ENCODE results near the gene SYT1.
"Not testable (repeated sequence)": the region's sequence is repeated elsewhere in the genome, so short reads cannot be mapped to it uniquely, and the experiment has no call there.

The SYT1 gene

GRCh38 chr12:79409562-79409961 lies 545.0 kb downstream of the SYT1 start:
- H3K4me3 ChIP-seq, result no peak overlapping the region
- H3K27ac ChIP-seq, result peak overlapping the region in 10 of 21 experiments; percentile 1 to 69 (median 40)

- Histone ChIP-seq H3K27ac (peak overlapping the region in 4 of 21 experiments; percentile 13 to 66 (median 56)), H3K4me3 (no peak overlapping the region)
Measured at GRCh38 chr12:79411791-79412190, 547.2 kb downstream of the SYT1 start.

- Histone ChIP-seq H3K4me3 (no peak overlapping the region), H3K27ac (peak overlapping the region in 5 of 21 experiments; percentile 21 to 53 (median 50))
Measured at GRCh38 chr12:79413796-79414195, 549.2 kb downstream of the SYT1 start.

GRCh38 chr12:79414252-79414651 lies 549.7 kb downstream of the SYT1 start:
- peak overlapping the region in 7 of 21 experiments; percentile 17 to 64 (median 43) for H3K27ac ChIP-seq
- H3K4me3 ChIP-seq, result no peak overlapping the region

- no peak overlapping the region for H3K4me3 ChIP-seq
- H3K27ac ChIP-seq, result peak overlapping the region in 11 of 21 experiments; percentile 6 to 64 (median 40)
Measured at GRCh38 chr12:79415321-79415720, 550.7 kb downstream of the SYT1 start.

- peak overlapping the region in 14 of 21 experiments; percentile 6 to 64 (median 36) for H3K27ac ChIP-seq
- H3K4me3 ChIP-seq, result no peak overlapping the region
Measured at GRCh38 chr12:79415746-79416435, 551.3 kb downstream of the SYT1 start.

- no peak overlapping the region for H3K4me3 ChIP-seq
- peak overlapping the region in 5 of 21 experiments; percentile 3 to 28 (median 22) for H3K27ac ChIP-seq
Measured at GRCh38 chr12:79420146-79420618, 555.6 kb downstream of the SYT1 start.

- Histone ChIP-seq H3K27ac (no peak overlapping the region), H3K4me3 (no peak overlapping the region)
Measured at GRCh38 chr12:79421236-79421740, 556.7 kb downstream of the SYT1 start.

GRCh38 chr12:79422060-79422812 lies 557.7 kb downstream of the SYT1 start:
- Histone ChIP-seq H3K4me3 (no peak overlapping the region), H3K27ac (peak overlapping the region in 1 of 21 experiments; percentile 39)

GRCh38 chr12:79423560-79423959 lies 559.0 kb downstream of the SYT1 start:
- Histone ChIP-seq H3K4me3 (no peak overlapping the region), H3K27ac (peak overlapping the region in 2 of 21 experiments; percentile 26 to 27)

- Histone ChIP-seq H3K27ac (peak overlapping the region in 6 of 21 experiments; percentile 1 to 71 (median 40)), H3K4me3 (no peak overlapping the region)
Measured at GRCh38 chr12:79424109-79424721, 559.6 kb downstream of the SYT1 start.

GRCh38 chr12:79426121-79426520 lies 561.5 kb downstream of the SYT1 start:
- H3K4me3 ChIP-seq, result no peak overlapping the region
- H3K27ac ChIP-seq, result peak overlapping the region in 1 of 21 experiments; percentile 18

- not testable (repeated sequence) for H3K4me3 ChIP-seq, H3K27ac ChIP-seq
Measured at GRCh38 chr12:79426744-79427143, 562.2 kb downstream of the SYT1 start.

- no peak overlapping the region for H3K27ac ChIP-seq
Measured at GRCh38 chr12:79433465-79434072, 569.0 kb downstream of the SYT1 start.

GRCh38 chr12:79434561-79434960 lies 570.0 kb downstream of the SYT1 start:
- no peak overlapping the region for H3K4me3 ChIP-seq
- peak overlapping the region in 1 of 21 experiments; percentile 6 for H3K27ac ChIP-seq

More at GRCh38 chr12:79433465-79434072, 569.0 kb downstream of the SYT1 start:
- H3K4me3 ChIP-seq, result no peak overlapping the region

GRCh38 chr12:79435742-79436141 lies 571.2 kb downstream of the SYT1 start:
- no peak overlapping the region for H3K27ac ChIP-seq
- no peak overlapping the region for H3K4me3 ChIP-seq

- H3K27ac ChIP-seq, result peak overlapping the region in 1 of 21 experiments; percentile 47
- no peak overlapping the region for H3K4me3 ChIP-seq
Measured at GRCh38 chr12:79438480-79439174, 574.1 kb downstream of the SYT1 start.

GRCh38 chr12:79439175-79439825 lies 574.7 kb downstream of the SYT1 start:
- Histone ChIP-seq H3K4me3 (no peak overlapping the region), H3K27ac (peak overlapping the region in 1 of 21 experiments; percentile 47)

Measured in skin epidermis (tissue), 12 donors.